ENCODE measurements around the gene MYO9B.

GRCh38 chr19:17088552-17088951, 13.0 kb downstream of the MYO9B start:
- TF ChIP-seq CTCF (conservative IDR thresholded peaks at IDR 0.05 in 1 of 2, IDR thresholded peaks at IDR 0.05 in 1 of 2; ENCODE audit: low read depth in 1 of 2, low read length in 2 of 2) (no peak), EZH2 (IDR thresholded peaks at IDR 0.05; ENCODE audit: low read length, missing control alignments) (no peak)
